Measurements from ENCODE around the gene CTNNBIP1. TPM values are rescaled to one million over a fixed set of nuclear protein-coding genes. Genes with fewer than 3 reads are reported as not detected.

CTNNBIP1 gene
- total and polyA plus RNA-seq, 7 donors: 9.2 to 20.3 (median 18.2) TPM

GRCh38 chr1:9848022-9848421 is 62.0 kb downstream of the CTNNBIP1 start:
- no peak overlapping the region for H3K4me3 ChIP-seq
- peaks cover 0 to 11% (median 7%) of the 10 kb centered on the region in 4 donors for H3K4me1 ChIP-seq
- H3K27ac ChIP-seq: no peak overlapping the region
- H3K9me3 ChIP-seq: no peaks in the 10 kb centered on the region
- no peaks in the 10 kb centered on the region for H3K36me3 ChIP-seq
- intact Hi-C loops (cut with DNase I): no loop called here
- no peak for TF ChIP-seq POLR2A (IDR thresholded peaks at IDR 0.05)
- TF ChIP-seq CTCF (IDR thresholded peaks at IDR 0.05): no peak
- TF ChIP-seq EP300 (IDR thresholded peaks at IDR 0.05): no peak
- no peak for TF ChIP-seq POLR2AphosphoS5 (IDR thresholded peaks at IDR 0.05)
- WGBS, 2 donors: 63 to 86% methylated on average over 8 of the region's 8 CpGs
- DNase-seq: no peak
- no peaks in the 10 kb centered on the region for H3K27me3 ChIP-seq

GRCh38 chr1:9847269-9847668 is 62.8 kb downstream of the CTNNBIP1 start:
- TF ChIP-seq CTCF (IDR thresholded peaks at IDR 0.05) (no peak), POLR2A (IDR thresholded peaks at IDR 0.05) (no peak), EP300 (IDR thresholded peaks at IDR 0.05) (no peak), POLR2AphosphoS5 (IDR thresholded peaks at IDR 0.05) (no peak)
- DNase-seq: no peak
- 96 to 98% methylated on average over 2 of the region's 2 CpGs for WGBS, 2 donors
- Histone ChIP-seq H3K9me3 (no peaks in the 10 kb centered on the region), H3K36me3 (no peaks in the 10 kb centered on the region), H3K4me3 (no peak overlapping the region), H3K4me1 (peaks cover 0 to 11% (median 7%) of the 10 kb centered on the region in 4 donors), H3K27ac (no peak overlapping the region), H3K27me3 (no peaks in the 10 kb centered on the region)
- intact Hi-C loops (cut with DNase I): no loop called here

GRCh38 chr1:9846611-9847171 is 63.4 kb downstream of the CTNNBIP1 start:
- no peak for DNase-seq
- intact Hi-C loops (cut with DNase I): no loop called here
- Histone ChIP-seq H3K36me3 (no peaks in the 10 kb centered on the region), H3K4me3 (no peak overlapping the region), H3K27me3 (no peaks in the 10 kb centered on the region), H3K4me1 (peaks cover 0 to 11% (median 7%) of the 10 kb centered on the region in 4 donors), H3K9me3 (no peaks in the 10 kb centered on the region), H3K27ac (no peak overlapping the region)
- TF ChIP-seq CTCF (IDR thresholded peaks at IDR 0.05) (no peak), EP300 (IDR thresholded peaks at IDR 0.05) (no peak), POLR2A (IDR thresholded peaks at IDR 0.05) (no peak), POLR2AphosphoS5 (IDR thresholded peaks at IDR 0.05) (no peak)
- whole genome bisulfite sequencing, 2 donors: 87 to 93% methylated on average over 17 of the region's 17 CpGs

GRCh38 chr1:9845914-9846313 is 64.2 kb downstream of the CTNNBIP1 start:
- intact Hi-C loops (cut with DNase I): no loop called here
- 45 to 66% methylated on average over 9 of the region's 9 CpGs for WGBS, 2 donors
- no peak for DNase-seq
- Histone ChIP-seq H3K4me1 (peaks cover 0 to 11% (median 7%) of the 10 kb centered on the region in 4 donors), H3K36me3 (no peaks in the 10 kb centered on the region), H3K4me3 (no peak overlapping the region), H3K27ac (no peak overlapping the region), H3K27me3 (no peaks in the 10 kb centered on the region), H3K9me3 (no peaks in the 10 kb centered on the region)
- no peak for TF ChIP-seq CTCF (IDR thresholded peaks at IDR 0.05)

- intact Hi-C loops (cut with DNase I): no loop called here
- H3K9me3 ChIP-seq: no peaks in the 10 kb centered on the region
- peaks cover 0 to 11% (median 7%) of the 10 kb centered on the region in 4 donors for H3K4me1 ChIP-seq
- no peak for TF ChIP-seq CTCF (IDR thresholded peaks at IDR 0.05)
- TF ChIP-seq EP300 (IDR thresholded peaks at IDR 0.05): no peak
- TF ChIP-seq POLR2AphosphoS5 (IDR thresholded peaks at IDR 0.05): no peak
- no peak for TF ChIP-seq POLR2A (IDR thresholded peaks at IDR 0.05)
- no peaks in the 10 kb centered on the region for H3K36me3 ChIP-seq
- DNase-seq: no peak
- WGBS, 2 donors: 90 to 94% methylated on average over 7 of the region's 7 CpGs
- H3K4me3 ChIP-seq: no peak overlapping the region
- no peak overlapping the region for H3K27ac ChIP-seq
- no peaks in the 10 kb centered on the region for H3K27me3 ChIP-seq
Measured at GRCh38 chr1:9844756-9845155, 65.3 kb downstream of the CTNNBIP1 start.

Measured in sigmoid colon (tissue), 7 donors.